Amniotic epithelial cell (primary cell): ENCODE results near the gene ZNF141.
"Not testable (repeated sequence)": the region's sequence is repeated elsewhere in the genome, so short reads cannot be mapped to it uniquely, and the experiment has no call there.

ENCODE experiments used
- DNase-seq: peaks from one replicate; pipeline ENCODE4 v3.0.0-alpha.2; 2010; ENCODE audit warnings: low read depth

Gene ZNF141

DNA sequence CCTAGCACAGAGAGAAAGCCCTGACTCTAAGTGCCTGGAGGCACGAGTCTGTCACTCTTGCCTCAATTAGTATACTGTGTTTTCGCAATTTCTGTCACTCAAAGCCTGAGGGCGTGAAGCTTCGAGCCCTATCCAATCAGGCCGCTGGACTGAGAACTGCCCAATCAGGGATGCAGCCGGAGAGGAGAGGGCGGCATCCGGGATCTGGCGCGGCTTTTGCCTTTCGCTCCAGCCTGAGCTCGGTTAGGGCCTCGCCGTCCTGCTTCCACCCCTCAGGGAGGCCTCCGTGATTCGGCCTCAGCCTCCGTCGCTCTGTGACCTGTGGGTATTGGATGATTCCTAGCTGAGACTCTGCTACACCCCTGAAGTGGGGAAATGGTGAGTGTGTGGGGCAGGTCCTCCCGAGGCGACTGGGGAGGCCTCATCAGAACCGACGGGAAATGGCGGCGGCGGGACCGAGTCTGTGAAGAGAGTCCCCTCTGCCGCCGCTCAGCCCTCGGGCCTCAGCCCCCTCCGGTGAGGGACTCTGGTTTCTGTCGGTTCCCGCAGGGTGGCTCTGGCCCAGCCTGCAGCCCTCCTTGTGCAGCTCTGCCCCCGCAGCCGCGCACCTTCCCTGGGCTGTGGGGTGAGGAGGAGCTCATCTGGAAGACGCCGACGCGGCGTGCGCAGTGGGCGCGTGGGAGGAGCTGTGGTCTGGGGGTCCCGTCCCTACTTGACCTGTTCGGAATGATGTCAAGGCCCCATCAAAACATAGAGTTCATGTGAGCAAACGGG lies 48.5 kb downstream of the ZNF141 start:
- no peak for DNase-seq

DNA sequence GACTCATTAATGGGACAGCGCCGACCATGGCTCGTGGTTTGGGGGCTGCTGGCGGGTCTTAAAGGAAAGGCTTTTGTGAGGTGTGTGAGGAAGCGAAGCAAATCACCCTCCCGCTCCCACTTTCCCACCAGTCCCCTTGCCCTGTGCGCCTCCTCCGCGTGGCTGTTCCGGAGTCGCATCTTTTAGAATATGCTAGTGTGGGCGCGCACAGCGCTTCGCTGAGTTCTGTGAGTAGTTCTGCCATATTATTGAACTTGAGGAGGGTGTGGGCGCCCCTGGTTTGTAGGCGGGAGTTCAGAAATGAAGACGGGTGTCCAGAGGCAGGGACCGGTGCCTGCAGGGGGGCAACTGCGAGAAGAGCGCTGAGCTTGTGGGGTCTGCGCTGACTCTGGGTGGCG lies 49.1 kb downstream of the ZNF141 start:
- no peak for DNase-seq

DNA sequence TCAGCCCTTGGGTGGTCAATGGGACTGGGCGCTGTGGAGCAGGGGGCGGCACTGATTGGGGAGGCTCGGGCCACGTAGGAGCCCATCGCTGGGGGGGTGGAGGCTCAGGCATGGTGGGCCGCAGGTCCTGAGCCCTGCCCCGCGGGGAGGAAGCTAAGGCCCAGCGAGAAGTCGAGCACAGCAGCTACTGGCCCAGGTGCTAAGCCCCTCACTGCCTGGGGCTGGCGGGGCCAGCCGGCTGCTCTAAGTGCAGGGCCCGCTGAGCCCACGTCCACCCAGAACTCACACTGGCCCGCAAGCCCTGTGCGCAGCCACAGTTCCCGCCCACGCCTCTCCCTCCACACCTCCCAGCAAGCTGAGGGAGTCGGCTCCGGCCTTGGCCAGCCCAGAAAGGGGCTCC lies 66.4 kb downstream of the ZNF141 start:
- no peak for DNase-seq

DNA sequence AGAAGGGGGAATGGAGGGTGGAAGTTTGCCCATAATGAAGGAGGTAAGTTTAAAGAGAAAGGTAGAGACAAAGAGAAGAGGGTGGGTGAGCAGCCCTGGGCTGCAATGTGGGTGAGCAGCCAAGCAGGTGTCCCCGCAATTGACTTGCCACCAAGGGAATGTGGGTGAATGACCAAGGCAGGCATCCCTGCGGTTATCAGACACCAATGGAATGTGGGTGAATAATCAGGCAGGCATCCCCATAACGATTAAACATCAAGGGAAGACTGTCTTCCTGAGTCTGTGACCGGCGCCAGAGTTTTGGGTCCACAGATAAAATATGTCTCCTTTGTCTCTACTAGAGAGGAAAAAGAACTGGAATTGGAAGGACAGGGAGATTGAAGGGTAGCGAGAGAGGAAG lies 70.7 kb downstream of the ZNF141 start:
- not testable (repeated sequence) for DNase-seq

DNA sequence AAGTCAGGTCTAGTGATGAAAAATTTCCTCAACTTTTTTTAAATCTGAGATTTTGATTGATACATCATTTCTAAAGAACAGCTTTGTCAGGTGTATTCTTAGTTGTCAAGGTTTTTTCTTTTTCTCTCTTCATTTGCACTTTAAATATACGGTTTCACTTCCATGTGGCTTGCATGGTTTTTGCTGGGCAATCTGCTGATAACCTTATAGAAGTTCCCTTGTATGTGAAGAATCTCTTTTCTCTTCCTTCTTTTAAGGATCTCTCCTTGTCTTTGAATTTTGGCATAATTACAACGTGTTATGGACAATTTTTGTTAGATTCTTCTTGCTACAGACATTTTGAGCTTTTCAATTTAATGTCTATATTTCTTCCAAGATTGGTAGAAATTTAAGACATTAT lies 85.0 kb downstream of the ZNF141 start:
- no peak for DNase-seq
